Measurements from ENCODE around the gene BBS9. TPM values are rescaled to one million over a fixed set of nuclear protein-coding genes. Genes with fewer than 3 reads are reported as not detected.

BBS9 gene
- total RNA-seq, 1 donor from 2014 or later = 31.2 TPM

GRCh38 chr7:33651998-33652515 is 522.7 kb downstream of the BBS9 start:
- H3K9me3 ChIP-seq = no peaks in the 10 kb centered on the region
- H3K27me3 ChIP-seq = no peaks in the 10 kb centered on the region
- no peak for DNase-seq (ENCODE audit: extremely low spot score in 2 of 2)
- no peaks in the 10 kb centered on the region for H3K4me1 ChIP-seq
- intact Hi-C loops (cut with DNase I) = no loop called here
- no peak overlapping the region for H3K4me3 ChIP-seq
- TF ChIP-seq POLR2AphosphoS5 (IDR thresholded peaks at IDR 0.05; ENCODE audit: insufficient read depth in 1 of 2, low read depth in 1 of 2) (no peak), POLR2A (IDR thresholded peaks at IDR 0.05) (no peak), CTCF (IDR thresholded peaks at IDR 0.05) (no peak)
- H3K36me3 ChIP-seq = no peaks in the 10 kb centered on the region
- H3K27ac ChIP-seq = no peak overlapping the region

- no peaks in the 10 kb centered on the region for H3K4me1 ChIP-seq
- H3K27me3 ChIP-seq = no peaks in the 10 kb centered on the region
- DNase-seq (ENCODE audit: extremely low spot score in 2 of 2) = no peak
- TF ChIP-seq POLR2AphosphoS5 (IDR thresholded peaks at IDR 0.05; ENCODE audit: insufficient read depth in 1 of 2, low read depth in 1 of 2) (no peak), CTCF (IDR thresholded peaks at IDR 0.05) (no peak), POLR2A (IDR thresholded peaks at IDR 0.05) (no peak)
- no peak overlapping the region for H3K4me3 ChIP-seq
- no peak overlapping the region for H3K27ac ChIP-seq
- intact Hi-C loops (cut with DNase I) = no loop called here
- no peaks in the 10 kb centered on the region for H3K9me3 ChIP-seq
- H3K36me3 ChIP-seq = no peaks in the 10 kb centered on the region
Measured at GRCh38 chr7:33654676-33655075, 525.3 kb downstream of the BBS9 start.

Small RNA genes within 50 kb of the gene (small RNA-seq; reads per million reads assigned to genes)
- gene AC007312.1 = not detected
- gene AC074338.1 = not detected
- not detected for gene RNA5SP229

Other genes with a start within 250 kb of the BBS9 start
- 30.0 TPM for gene KBTBD2, start 237.8 kb upstream of the BBS9 start, total RNA-seq
- gene FKBP9, start 172.1 kb upstream of the BBS9 start, total RNA-seq = 113 TPM
- 17.2 TPM for gene NT5C3A, start 66.8 kb upstream of the BBS9 start, total RNA-seq
- 10.3 TPM for gene RP9, start 20.2 kb upstream of the BBS9 start, total RNA-seq